Stomach (tissue), 4 donors: ENCODE measurements around the gene COL21A1.

ENCODE experiments used
- POLR2A ChIP-seq, 4 donors: fragments of 450-650 bp; IDR thresholded peaks; one replicate each; pipeline ENCODE4 v1.6.1; 2016; ENCODE audit warnings: antibody characterized with exemption in 4 of 4, control low read depth in 2 of 4, mild to moderate bottlenecking in 1 of 4, moderate library complexity in 1 of 4
- TF ChIP-seq, protein P1 (sequence below), 7 experiments: fragments of 450-650 bp in 4 of 7; fragments of 200-600 bp in 3 of 7; sonication (generic) in 3 of 7; IDR thresholded peaks; one replicate each; pipeline ENCODE4 v1.5.1; 2016 to 2019; ENCODE audit warnings: antibody characterized with exemption in 7 of 7, control low read depth in 2 of 7, mild to moderate bottlenecking in 1 of 7

- TF ChIP-seq POLR2A (IDR thresholded peaks at IDR 0.05), result no peak
- TF ChIP-seq, protein P1, sequence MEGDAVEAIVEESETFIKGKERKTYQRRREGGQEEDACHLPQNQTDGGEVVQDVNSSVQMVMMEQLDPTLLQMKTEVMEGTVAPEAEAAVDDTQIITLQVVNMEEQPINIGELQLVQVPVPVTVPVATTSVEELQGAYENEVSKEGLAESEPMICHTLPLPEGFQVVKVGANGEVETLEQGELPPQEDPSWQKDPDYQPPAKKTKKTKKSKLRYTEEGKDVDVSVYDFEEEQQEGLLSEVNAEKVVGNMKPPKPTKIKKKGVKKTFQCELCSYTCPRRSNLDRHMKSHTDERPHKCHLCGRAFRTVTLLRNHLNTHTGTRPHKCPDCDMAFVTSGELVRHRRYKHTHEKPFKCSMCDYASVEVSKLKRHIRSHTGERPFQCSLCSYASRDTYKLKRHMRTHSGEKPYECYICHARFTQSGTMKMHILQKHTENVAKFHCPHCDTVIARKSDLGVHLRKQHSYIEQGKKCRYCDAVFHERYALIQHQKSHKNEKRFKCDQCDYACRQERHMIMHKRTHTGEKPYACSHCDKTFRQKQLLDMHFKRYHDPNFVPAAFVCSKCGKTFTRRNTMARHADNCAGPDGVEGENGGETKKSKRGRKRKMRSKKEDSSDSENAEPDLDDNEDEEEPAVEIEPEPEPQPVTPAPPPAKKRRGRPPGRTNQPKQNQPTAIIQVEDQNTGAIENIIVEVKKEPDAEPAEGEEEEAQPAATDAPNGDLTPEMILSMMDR (IDR thresholded peaks at IDR 0.05), result no peak
Observed at GRCh38 chr6:56282391-56282790, 35.0 kb upstream of the COL21A1 start.
